Keratinocyte (primary cell): Measurements from ENCODE around the gene BCL11B. TPM values are rescaled to one million over a fixed set of nuclear protein-coding genes. Genes with fewer than 3 reads are reported as not detected.

Experiments
- DNase-seq: peaks from one replicate; pipeline ENCODE4 v3.0.0-alpha.2; 2011; ENCODE audit warnings: low read depth, missing footprints, low spot score
- FAIRE-seq: peaks from 2 replicates; lab custom pipeline; 2011; peaks lifted over from hg19 to GRCh38; lab: Jason Lieb, UNC
- H2AFZ ChIP-seq: 2 replicates; pipeline ENCODE4 v1.6.0; 2012; ENCODE audit warnings: low read length, control low read depth, inconsistent platforms; ENCODE audit not compliant: control insufficient read depth
- H3K27ac ChIP-seq: 2 replicates; pipeline ENCODE4 v1.5.1; 2011; ENCODE audit warnings: low read length; ENCODE audit not compliant: control insufficient read depth, insufficient read depth
- H3K27me3 ChIP-seq: 3 replicates; pipeline ENCODE4 v1.6.0; 2011; ENCODE audit warnings: low read length; ENCODE audit not compliant: control insufficient read depth, insufficient read depth; ENCODE audit errors: extremely low read depth
- H3K36me3 ChIP-seq, 2 experiments: 2 replicates in 1 of 2; 3 replicates in 1 of 2; pipeline ENCODE4 v1.5.1; 2011; ENCODE audit warnings: low read length in 2 of 2, mild to moderate bottlenecking in 1 of 2; ENCODE audit not compliant: control insufficient read depth in 2 of 2, insufficient read depth in 2 of 2; ENCODE audit errors: extremely low read depth in 1 of 2
- H3K4me1 ChIP-seq: 3 replicates; pipeline ENCODE4 v1.5.1; 2011; ENCODE audit warnings: low read length; ENCODE audit not compliant: control insufficient read depth, insufficient read depth; ENCODE audit errors: extremely low read depth
- H3K4me2 ChIP-seq: 3 replicates; pipeline ENCODE4 v1.6.0; 2011; ENCODE audit warnings: low read depth, low read length; ENCODE audit not compliant: control insufficient read depth, insufficient read depth; ENCODE audit errors: extremely low read depth
- H3K4me3 ChIP-seq, 3 experiments: fragments of 200-600 bp in 1 of 3; sonication (generic) in 1 of 3; 2 replicates in 2 of 3; 3 replicates in 1 of 3; pipeline ENCODE4 v1.5.1; 2011 to 2016; ENCODE audit warnings: low read length in 3 of 3, mild to moderate bottlenecking in 3 of 3, control low read depth in 2 of 3, inconsistent platforms in 1 of 3, low read depth in 1 of 3, mixed read lengths in 1 of 3, mixed run types in 1 of 3, moderate library complexity in 1 of 3; ENCODE audit not compliant: control insufficient read depth in 2 of 3, insufficient read depth in 2 of 3; ENCODE audit errors: extremely low read depth in 1 of 3
- H3K79me2 ChIP-seq: 2 replicates; pipeline ENCODE4 v1.6.0; 2012; ENCODE audit warnings: low read length; ENCODE audit not compliant: control insufficient read depth, insufficient read depth
- H3K9ac ChIP-seq: 3 replicates; pipeline ENCODE4 v1.6.0; 2011; ENCODE audit warnings: low read length; ENCODE audit not compliant: control insufficient read depth, insufficient read depth; ENCODE audit errors: extremely low read depth
- H3K9me1 ChIP-seq: 3 replicates; pipeline ENCODE4 v1.6.0; 2011; ENCODE audit warnings: low read length; ENCODE audit not compliant: control insufficient read depth, insufficient read depth; ENCODE audit errors: extremely low read depth
- H3K9me3 ChIP-seq: 2 replicates; pipeline ENCODE4 v1.5.1; 2012; ENCODE audit warnings: low read depth, low read length; ENCODE audit not compliant: control insufficient read depth
- H4K20me1 ChIP-seq: 3 replicates; pipeline ENCODE4 v1.6.0; 2011; ENCODE audit warnings: low read length; ENCODE audit not compliant: control insufficient read depth, insufficient read depth; ENCODE audit errors: extremely low read depth
- EZH2 ChIP-seq: IDR thresholded peaks from one replicate; pipeline ENCODE4 v1.6.1; 2012; ENCODE audit warnings: inconsistent platforms, mild to moderate bottlenecking, low read length, moderate library complexity
- dilution Hi-C: fragments of 300-500 bp; cut with MboI; formaldehyde crosslinking; loops from one replicate; pipeline ENCODE4 v1.7.0; 2020; ENCODE audit warnings: low sequenced_read_pairs; ENCODE audit not compliant: extremely low pct_ligation_motif_present
- polyA plus RNA-seq, 5 experiments: library from polyadenylated mRNA; depleted of rRNA in 3 of 5; stranded (reverse) in 3 of 5; stranded (forward) in 1 of 5; unstranded in 1 of 5; fragments of >200 nt; gene quantifications; 1 replicate in 1 of 5; 2 replicates in 3 of 5; 3 replicates in 1 of 5; pipeline versions ENCODE4 v1.2.1 to v1.2.3, GENCODE V29; 2011 to 2012; ENCODE audit warnings: missing spikeins in 2 of 5, low read depth in 1 of 5, low replicate concordance in 1 of 5
- TF ChIP-seq, protein P1 (sequence below), 3 experiments: IDR thresholded peaks in 1 of 3; conservative IDR thresholded peaks in 1 of 3; optimal IDR thresholded peaks in 1 of 3; 2 replicates in 2 of 3; 3 replicates in 1 of 3; pipeline versions ENCODE3 to v1.5.1; 2011; ENCODE audit warnings: low read length in 3 of 3, mild to moderate bottlenecking in 3 of 3, moderate library complexity in 2 of 3, control low read depth in 1 of 3, inconsistent platforms in 1 of 3; ENCODE audit not compliant: insufficient read depth in 2 of 3; ENCODE audit errors: extremely low read depth in 1 of 3

Gene BCL11B
- polyA plus RNA-seq, 1 donor (not counting 4 experiments of a cell fraction or from before 2014, with no cell fraction given) = 5.2 TPM

DNA sequence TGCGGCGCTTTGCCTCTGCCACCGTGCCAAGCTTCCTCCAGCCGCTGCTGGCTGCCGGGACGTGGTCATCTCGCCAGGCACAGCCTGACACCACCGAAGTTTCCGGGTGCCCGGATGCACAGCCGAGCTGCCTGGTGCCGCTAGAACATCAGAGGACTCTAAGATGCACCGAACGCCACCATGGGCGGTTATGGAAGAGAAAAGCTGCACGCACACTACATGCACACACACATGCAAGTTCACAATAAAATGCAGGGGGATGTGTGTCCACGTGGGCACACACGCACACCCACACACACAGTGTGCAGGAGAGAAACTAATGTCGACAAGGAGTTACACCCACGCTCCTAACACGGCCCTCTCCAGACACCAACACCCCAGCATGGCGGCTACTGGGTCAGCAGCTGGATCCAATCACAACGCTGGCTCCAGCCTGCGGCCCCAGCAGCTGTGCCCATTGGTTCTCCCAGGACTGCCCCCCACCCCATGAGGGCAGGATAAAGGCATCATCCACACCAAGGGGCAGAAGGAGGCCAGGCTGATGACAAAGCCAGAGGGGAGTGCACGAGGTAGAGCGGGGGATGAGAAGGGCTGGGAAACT is 82.7 kb downstream of the BCL11B start:
- TF ChIP-seq, protein P1, sequence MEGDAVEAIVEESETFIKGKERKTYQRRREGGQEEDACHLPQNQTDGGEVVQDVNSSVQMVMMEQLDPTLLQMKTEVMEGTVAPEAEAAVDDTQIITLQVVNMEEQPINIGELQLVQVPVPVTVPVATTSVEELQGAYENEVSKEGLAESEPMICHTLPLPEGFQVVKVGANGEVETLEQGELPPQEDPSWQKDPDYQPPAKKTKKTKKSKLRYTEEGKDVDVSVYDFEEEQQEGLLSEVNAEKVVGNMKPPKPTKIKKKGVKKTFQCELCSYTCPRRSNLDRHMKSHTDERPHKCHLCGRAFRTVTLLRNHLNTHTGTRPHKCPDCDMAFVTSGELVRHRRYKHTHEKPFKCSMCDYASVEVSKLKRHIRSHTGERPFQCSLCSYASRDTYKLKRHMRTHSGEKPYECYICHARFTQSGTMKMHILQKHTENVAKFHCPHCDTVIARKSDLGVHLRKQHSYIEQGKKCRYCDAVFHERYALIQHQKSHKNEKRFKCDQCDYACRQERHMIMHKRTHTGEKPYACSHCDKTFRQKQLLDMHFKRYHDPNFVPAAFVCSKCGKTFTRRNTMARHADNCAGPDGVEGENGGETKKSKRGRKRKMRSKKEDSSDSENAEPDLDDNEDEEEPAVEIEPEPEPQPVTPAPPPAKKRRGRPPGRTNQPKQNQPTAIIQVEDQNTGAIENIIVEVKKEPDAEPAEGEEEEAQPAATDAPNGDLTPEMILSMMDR (optimal IDR thresholded peaks at IDR 0.05 in 1 of 3, IDR thresholded peaks at IDR 0.05 in 1 of 3, conservative IDR thresholded peaks at IDR 0.05 in 1 of 3; ENCODE audit: extremely low read depth in 1 of 3, insufficient read depth in 2 of 3, low read length in 3 of 3) = no peak
- TF ChIP-seq EZH2 = no peak
- peaks cover 0 to 4% of the 10 kb centered on the region in 2 experiments for H3K36me3 ChIP-seq
- dilution Hi-C loops = no loop called here
- FAIRE-seq (no peak), DNase-seq (no peak)
- H3K79me2 ChIP-seq = peaks cover 88% of the 10 kb centered on the region
- peaks cover 2% of the 10 kb centered on the region for H3K9me1 ChIP-seq
- no peaks in the 10 kb centered on the region for H3K27me3 ChIP-seq
- H3K9ac ChIP-seq = peak overlapping the region; percentile 58
- H3K27ac ChIP-seq = peak overlapping the region; percentile 43
- H3K4me1 ChIP-seq = peaks cover 25% of the 10 kb centered on the region
- no peaks in the 10 kb centered on the region for H3K9me3 ChIP-seq
- peak overlapping the region; percentile 75 for H3K4me2 ChIP-seq
- peaks cover 3% of the 10 kb centered on the region for H4K20me1 ChIP-seq
- H2AFZ ChIP-seq = peak overlapping the region; percentile 27
- H3K4me3 ChIP-seq = peak overlapping the region in 2 of 3 experiments; percentile 43 to 56

DNA sequence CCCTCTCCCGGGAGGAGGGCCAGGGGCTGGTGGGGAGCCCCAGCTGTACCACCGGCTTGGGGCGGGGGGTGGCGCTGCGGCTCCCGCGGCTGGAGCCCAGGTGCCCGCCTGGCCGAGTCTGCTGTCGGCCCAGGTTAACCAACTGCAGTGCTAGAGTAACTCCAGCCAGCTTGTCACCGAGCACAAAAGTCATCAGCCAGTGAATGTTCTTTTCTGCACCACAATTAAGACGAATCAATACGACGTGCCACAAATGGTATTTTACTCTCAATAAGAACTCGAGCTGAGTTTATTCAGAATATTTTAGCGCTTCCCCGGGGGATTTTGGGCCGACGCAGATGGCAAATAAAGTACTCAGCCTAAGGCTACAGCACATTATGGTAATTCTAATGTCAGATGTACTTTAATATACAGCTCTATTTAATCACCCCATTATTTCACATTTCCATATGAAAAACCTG is 83.2 kb downstream of the BCL11B start:
- H3K27me3 ChIP-seq = no peaks in the 10 kb centered on the region
- peak; percentile 5 for FAIRE-seq
- peaks cover 25% of the 10 kb centered on the region for H3K4me1 ChIP-seq
- peaks cover 0 to 3% of the 10 kb centered on the region in 2 experiments for H3K36me3 ChIP-seq
- peak overlapping the region in 2 of 3 experiments; percentile 43 to 56 for H3K4me3 ChIP-seq
- TF ChIP-seq EZH2 = no peak
- TF ChIP-seq, protein P1 (optimal IDR thresholded peaks at IDR 0.05 in 1 of 3, IDR thresholded peaks at IDR 0.05 in 1 of 3, conservative IDR thresholded peaks at IDR 0.05 in 1 of 3; ENCODE audit: extremely low read depth in 1 of 3, insufficient read depth in 2 of 3, low read length in 3 of 3) = peak; percentile 54 to 64 (median 63)
- dilution Hi-C loops = no loop called here
- peaks cover 2% of the 10 kb centered on the region for H3K9me1 ChIP-seq
- H2AFZ ChIP-seq = no peak overlapping the region
- peak overlapping the region; percentile 75 for H3K4me2 ChIP-seq
- peaks cover 3% of the 10 kb centered on the region for H4K20me1 ChIP-seq
- no peak for DNase-seq
- H3K9ac ChIP-seq = peak overlapping the region; percentile 58
- no peaks in the 10 kb centered on the region for H3K9me3 ChIP-seq
- no peak overlapping the region for H3K27ac ChIP-seq
- H3K79me2 ChIP-seq = peaks cover 88% of the 10 kb centered on the region
